ENCODE measurements around the gene CDC42SE2.
A peak's percentile ranks its signal among the peaks of the same experiment; 100 is the strongest.
"Not testable (repeated sequence)": the region's sequence is repeated elsewhere in the genome, so short reads cannot be mapped to it uniquely, and the experiment has no call there.

The CDC42SE2 gene

GRCh38 chr5:131392466-131393095 is 128.7 kb downstream of the CDC42SE2 start:
- DNase-seq (ENCODE audit: low read depth): no peak

GRCh38 chr5:131393498-131393968 is 129.7 kb downstream of the CDC42SE2 start:
- DNase-seq (ENCODE audit: low read depth): no peak

GRCh38 chr5:131394128-131394527 is 130.3 kb downstream of the CDC42SE2 start:
- peak; percentile 27 for DNase-seq (ENCODE audit: low read depth)

- DNase-seq (ENCODE audit: low read depth): no peak
Measured at GRCh38 chr5:131396015-131396414, 132.2 kb downstream of the CDC42SE2 start.

- no peak for DNase-seq (ENCODE audit: low read depth)
Measured at GRCh38 chr5:131396630-131397273, 132.9 kb downstream of the CDC42SE2 start.

- DNase-seq (ENCODE audit: low read depth): not testable (repeated sequence)
Measured at GRCh38 chr5:131399007-131399406, 135.2 kb downstream of the CDC42SE2 start.

GRCh38 chr5:131400585-131400984 is 136.7 kb downstream of the CDC42SE2 start:
- DNase-seq (ENCODE audit: low read depth): no peak

- no peak for DNase-seq (ENCODE audit: low read depth)
Measured at GRCh38 chr5:131405674-131406073, 141.8 kb downstream of the CDC42SE2 start.

GRCh38 chr5:131406076-131406475 is 142.2 kb downstream of the CDC42SE2 start:
- no peak for DNase-seq (ENCODE audit: low read depth)

- DNase-seq (ENCODE audit: low read depth): no peak
Measured at GRCh38 chr5:131406975-131407638, 143.3 kb downstream of the CDC42SE2 start.

- no peak for DNase-seq (ENCODE audit: low read depth)
Measured at GRCh38 chr5:131413605-131414559, 150.0 kb downstream of the CDC42SE2 start.

- no peak for DNase-seq (ENCODE audit: low read depth)
Measured at GRCh38 chr5:131416729-131417128, 152.9 kb downstream of the CDC42SE2 start.

GRCh38 chr5:131417240-131417869 is 153.5 kb downstream of the CDC42SE2 start:
- DNase-seq (ENCODE audit: low read depth): peak; percentile 84

GRCh38 chr5:131418846-131419245 is 155.0 kb downstream of the CDC42SE2 start:
- DNase-seq (ENCODE audit: low read depth): no peak

- no peak for DNase-seq (ENCODE audit: low read depth)
Measured at GRCh38 chr5:131419877-131420276, 156.0 kb downstream of the CDC42SE2 start.

GRCh38 chr5:131423056-131423455 is 159.2 kb downstream of the CDC42SE2 start:
- DNase-seq (ENCODE audit: low read depth): no peak

GRCh38 chr5:131426011-131426410 is 162.2 kb downstream of the CDC42SE2 start:
- DNase-seq (ENCODE audit: low read depth): no peak

GRCh38 chr5:131430794-131431193 is 166.9 kb downstream of the CDC42SE2 start:
- no peak for DNase-seq (ENCODE audit: low read depth)

- no peak for DNase-seq (ENCODE audit: low read depth)
Measured at GRCh38 chr5:131431794-131432193, 167.9 kb downstream of the CDC42SE2 start.

- no peak for DNase-seq (ENCODE audit: low read depth)
Measured at GRCh38 chr5:131433109-131433508, 169.3 kb downstream of the CDC42SE2 start.

- no peak for DNase-seq (ENCODE audit: low read depth)
Measured at GRCh38 chr5:131436081-131436480, 172.2 kb downstream of the CDC42SE2 start.

GRCh38 chr5:131441184-131441583 is 177.3 kb downstream of the CDC42SE2 start:
- DNase-seq (ENCODE audit: low read depth): no peak
